T-cell (primary cell): ENCODE data around the gene RAI1. TPM values are rescaled to one million over a fixed set of nuclear protein-coding genes. Genes with fewer than 3 reads are reported as not detected.

Experiments
- ATAC-seq, 4 experiments: fragments of 200-7000 bp in 3 of 4; fragments of 150-1000 bp in 1 of 4; cut with Tn5 transposase; replicated peaks in 1 of 4; 1 replicate in 3 of 4; 2 replicates in 1 of 4; pipeline ENCODE4 v1.10.0; 2021; ENCODE audit warnings: moderate library complexity in 3 of 4, mild to moderate bottlenecking in 2 of 4, moderate number of reproducible peaks in 1 of 4
- CTCF ChIA-PET, 2 donors: fragments of 300-600 bp; sonication (Branson Sonifier 250); formaldehyde crosslinking; loops; one replicate each; lab custom pipeline; 2022; ENCODE audit warnings: antibody characterized with exemption in 2 of 2; lab: Charles Lee
- POLR2A ChIA-PET, 2 donors: fragments of 300-600 bp; sonication (Branson Sonifier 250); formaldehyde crosslinking; loops; one replicate each; lab custom pipeline; 2022; ENCODE audit warnings: antibody characterized with exemption in 2 of 2; lab: Charles Lee
- DNase-seq, 35 experiments: peaks; one replicate each; pipeline versions ENCODE4 v3.0.0 to v3.0.0-alpha.2; 2013 to 2023
- H3K27ac ChIP-seq: one replicate; pipeline ENCODE4 v1.5.1; 2013; ENCODE audit warnings: low read length
- H3K27me3 ChIP-seq, 2 experiments: replicated peaks in 1 of 2; 1 replicate in 1 of 2; 2 replicates in 1 of 2; pipeline versions ENCODE4 v1.6.1 to v1.7.0; 2013; ENCODE audit warnings: low read length in 1 of 2, mixed read lengths in 1 of 2; ENCODE audit not compliant: control insufficient read depth in 2 of 2, insufficient read depth in 2 of 2; ENCODE audit errors: extremely low read depth in 1 of 2
- H3K36me3 ChIP-seq, 2 donors: 1 replicate in 1 of 2; 2 replicates in 1 of 2; pipeline versions ENCODE4 v1.6.1 to v1.7.0; 2013; ENCODE audit warnings: low read length in 1 of 2; ENCODE audit not compliant: control insufficient read depth in 2 of 2, insufficient read depth in 1 of 2; ENCODE audit errors: extremely low read depth in 1 of 2
- H3K4me1 ChIP-seq, 2 experiments: 1 replicate in 1 of 2; 2 replicates in 1 of 2; pipeline versions ENCODE4 v1.6.1 to v1.7.0; 2013; ENCODE audit warnings: low read length in 2 of 2, mixed read lengths in 1 of 2; ENCODE audit not compliant: insufficient read depth in 2 of 2, control insufficient read depth in 1 of 2; ENCODE audit errors: extremely low read depth in 1 of 2
- H3K4me3 ChIP-seq, 2 donors: 1 replicate in 1 of 2; 2 replicates in 1 of 2; pipeline versions ENCODE4 v1.5.1 to v1.7.0; 2013; ENCODE audit warnings: mild to moderate bottlenecking in 2 of 2, low read length in 1 of 2, moderate library complexity in 1 of 2; ENCODE audit not compliant: control insufficient read depth in 1 of 2; ENCODE audit errors: extremely low read depth in 1 of 2
- H3K9me3 ChIP-seq: 2 replicates; pipeline ENCODE4 v1.7.0; 2013
- H3K27ac Mint-ChIP-seq, 2 donors: one replicate each; pipeline ENCODE4 v1.8.0; 2020 to 2021; ENCODE audit warnings: mild to moderate bottlenecking in 2 of 2, mixed read lengths in 2 of 2
- H3K27me3 Mint-ChIP-seq, 2 donors: one replicate each; pipeline ENCODE4 v1.8.0; 2021 to 2022; ENCODE audit warnings: mixed read lengths in 2 of 2
- H3K36me3 Mint-ChIP-seq: one replicate; pipeline ENCODE4 v1.8.0; 2021; ENCODE audit warnings: mixed read lengths
- H3K4me1 Mint-ChIP-seq, 3 donors: one replicate each; pipeline ENCODE4 v1.8.0; 2020 to 2022; ENCODE audit warnings: mixed read lengths in 3 of 3, mild to moderate bottlenecking in 1 of 3
- H3K4me3 Mint-ChIP-seq, 3 donors: one replicate each; pipeline ENCODE4 v1.8.0; 2020 to 2022; ENCODE audit warnings: mild to moderate bottlenecking in 3 of 3, mixed read lengths in 3 of 3, moderate library complexity in 3 of 3
- H3K9me3 Mint-ChIP-seq, 3 donors: one replicate each; pipeline ENCODE4 v1.8.0; 2020 to 2022; ENCODE audit warnings: mixed read lengths in 3 of 3
- WGBS: methylation state at CpG from one replicate; pipeline ENCODE4 v1.1.5; 2013; ENCODE audit warnings: missing lambda C conversion rate; ENCODE audit not compliant: insufficient coverage; 5-methylcytosine and 5-hydroxymethylcytosine counted together
- total RNA-seq, 35 experiments: library from RNA in 6 of 35; stranded (reverse) in 6 of 35; fragments of 120-200 nt in 1 of 35; gene quantifications; one replicate each; pipeline versions ENCODE4 v1.2.1 to v1.2.4 and lab custom pipeline; 2013 to 2026

The RAI1 gene
- total RNA-seq, 5 donors from 2014 or later (not counting 1 experiment from before 2014, with no cell fraction given): 20.1 to 31.2 (median 24.5) TPM

DNA sequence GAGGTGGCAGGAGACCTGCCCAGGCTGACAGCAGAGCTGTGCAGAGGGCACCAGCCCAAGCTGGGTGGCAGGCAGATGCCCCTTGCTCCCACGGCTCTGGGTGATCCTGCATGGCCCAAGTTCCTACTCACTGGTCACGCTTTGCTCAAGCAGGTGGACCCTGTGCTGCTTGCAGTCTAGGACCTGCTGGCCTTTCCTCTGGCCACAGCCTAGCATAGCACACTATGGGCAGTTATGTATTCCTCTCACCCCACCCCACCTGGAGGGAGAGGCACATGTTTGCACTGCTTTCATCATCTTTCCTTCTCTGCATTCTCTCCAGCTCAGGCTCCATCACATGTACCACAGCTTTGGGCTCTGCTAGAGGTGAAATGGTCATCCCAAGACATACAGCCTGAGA lies 175.1 kb downstream of the RAI1 start:
- no peaks in the 10 kb centered on the region for H3K9me3 Mint-ChIP-seq
- DNase-seq: no peak
- peaks cover 5% of the 10 kb centered on the region for H3K36me3 Mint-ChIP-seq
- no peak overlapping the region for H3K27ac Mint-ChIP-seq
- peaks cover 47 to 49% (median 48%) of the 10 kb centered on the region in 3 donors for H3K4me1 Mint-ChIP-seq
- H3K4me3 Mint-ChIP-seq: no peak overlapping the region
- peaks cover 16 to 47% of the 10 kb centered on the region in 2 experiments for H3K4me1 ChIP-seq
- CTCF ChIA-PET: interaction anchor here in 1 of 2 donors (0.5 kb wide), 1 partner anchor 22 kb away, joined by 3 read pairs; no protein-coding TSS in a partner anchor
- ATAC-seq: no peak
- H3K9me3 ChIP-seq: no peaks in the 10 kb centered on the region
- H3K4me3 ChIP-seq: no peak overlapping the region
- POLR2A ChIA-PET: interaction anchor here in 1 of 2 donors (0.6 kb wide), 1 partner anchor 14 kb away, joined by 3 read pairs; no protein-coding TSS in a partner anchor
- H3K27me3 ChIP-seq: no peaks in the 10 kb centered on the region
- H3K36me3 ChIP-seq: peaks cover 0 to 3% of the 10 kb centered on the region in 2 donors
- H3K27ac ChIP-seq: no peak overlapping the region
- 100% methylated on average over 2 of the region's 2 CpGs for WGBS
- H3K27me3 Mint-ChIP-seq: no peaks in the 10 kb centered on the region

GRCh38 chr17:17857496-17857895 lies 176.2 kb downstream of the RAI1 start:
- WGBS: 97% methylated on average over 3 of the region's 4 CpGs
- Histone ChIP-seq H3K9me3 (no peaks in the 10 kb centered on the region), H3K4me1 (peaks cover 14 to 37% of the 10 kb centered on the region in 2 experiments), H3K27ac (no peak overlapping the region), H3K27me3 (no peaks in the 10 kb centered on the region), H3K4me3 (no peak overlapping the region), H3K36me3 (peaks cover 0 to 3% of the 10 kb centered on the region in 2 donors)
- Mint-ChIP-seq H3K4me1 (peaks cover 40 to 47% (median 44%) of the 10 kb centered on the region in 3 donors), H3K4me3 (no peak overlapping the region), H3K9me3 (no peaks in the 10 kb centered on the region), H3K27me3 (no peaks in the 10 kb centered on the region), H3K36me3 (no peaks in the 10 kb centered on the region), H3K27ac (no peak overlapping the region)
- no peak for ATAC-seq
- CTCF ChIA-PET: no interaction called here
- POLR2A ChIA-PET: interaction anchor here in 1 of 2 donors (1.0 kb wide), 1 partner anchor 40 kb away, joined by 6 read pairs; no protein-coding TSS in a partner anchor
- no peak for DNase-seq

DNA sequence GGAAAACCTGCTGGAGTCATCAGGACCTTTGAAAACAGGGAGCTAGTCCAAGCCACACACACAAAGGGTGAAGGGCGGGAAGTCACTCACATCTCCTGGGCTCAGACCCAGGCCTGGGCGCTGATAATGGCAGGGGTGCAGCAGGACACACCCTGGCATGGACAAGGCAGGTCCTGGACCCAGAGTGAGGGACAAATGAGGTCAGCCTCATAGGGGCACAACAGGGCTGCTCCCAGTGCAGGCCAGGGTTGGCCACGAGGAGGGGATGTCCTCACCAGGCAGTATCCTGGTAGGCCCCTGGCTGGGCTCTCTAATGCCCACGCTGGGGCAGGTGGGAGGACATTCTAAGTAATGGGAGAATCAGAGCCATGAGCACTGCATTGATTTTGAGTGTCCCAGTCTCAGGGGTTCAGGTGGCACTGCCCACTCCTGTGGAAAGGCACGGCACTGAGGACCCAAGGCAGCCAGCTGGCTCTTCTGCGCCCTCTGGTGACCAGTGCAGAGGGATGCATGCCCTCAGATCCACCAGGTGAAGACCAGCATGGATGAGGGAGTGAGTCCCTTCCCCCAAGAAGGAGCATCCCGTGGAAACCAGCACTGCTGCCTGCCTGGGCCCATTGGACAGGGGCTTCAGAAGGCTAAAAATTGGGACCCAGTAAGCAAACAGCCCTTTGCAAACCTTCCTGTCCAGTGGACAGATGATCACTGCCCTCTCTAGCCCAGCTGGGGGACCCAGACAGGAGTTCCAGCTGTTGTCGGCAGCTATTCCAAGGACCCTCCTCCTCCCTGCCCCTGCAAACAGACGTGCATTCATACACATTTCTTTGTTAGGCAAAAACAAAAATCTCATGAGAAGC lies 178.9 kb downstream of the RAI1 start:
- peaks cover 27 to 38% of the 10 kb centered on the region in 2 experiments for H3K4me1 ChIP-seq
- DNase-seq (peak; percentile 35 to 85 (median 63)), ATAC-seq (peak; percentile 86 to 93 (median 90))
- no peak overlapping the region for H3K4me3 ChIP-seq
- H3K27ac Mint-ChIP-seq: no peak overlapping the region
- H3K27me3 Mint-ChIP-seq: no peaks in the 10 kb centered on the region
- ChIA-PET POLR2A (no interaction called here), CTCF (interaction anchor here (0.7 to 1.7 kb wide), 5 partner anchors 10 to 868 kb away, joined by 3 to 4 read pairs (median 3); no protein-coding TSS in a partner anchor)
- peaks cover 42 to 54% (median 50%) of the 10 kb centered on the region in 3 donors for H3K4me1 Mint-ChIP-seq
- 27% methylated on average over 6 of the region's 9 CpGs for WGBS
- no peak overlapping the region for H3K4me3 Mint-ChIP-seq
- no peaks in the 10 kb centered on the region for H3K36me3 Mint-ChIP-seq
- H3K27ac ChIP-seq: no peak overlapping the region
- no peaks in the 10 kb centered on the region for H3K9me3 Mint-ChIP-seq
- H3K36me3 ChIP-seq: no peaks in the 10 kb centered on the region
- H3K9me3 ChIP-seq: no peaks in the 10 kb centered on the region
- H3K27me3 ChIP-seq: no peaks in the 10 kb centered on the region

DNA sequence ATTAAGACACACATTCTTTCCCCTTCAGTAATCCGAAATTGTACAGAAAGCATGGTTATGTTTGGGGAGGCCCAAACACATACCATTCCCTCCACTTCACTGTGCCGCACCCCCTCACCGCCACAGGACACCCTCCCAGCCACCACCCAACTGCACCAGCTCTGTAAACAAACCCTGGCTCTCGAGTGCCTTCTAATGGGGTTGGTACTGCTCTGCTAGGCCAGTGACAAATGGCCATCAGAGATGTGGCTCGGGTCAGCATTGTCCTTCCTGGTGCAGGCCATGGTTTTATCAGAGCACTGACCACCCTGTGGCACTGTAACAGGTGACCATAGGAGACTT lies 179.5 kb downstream of the RAI1 start:
- H3K4me1 Mint-ChIP-seq: peaks cover 36 to 51% (median 44%) of the 10 kb centered on the region in 3 donors

More for the DNA sequence above, 179.5 kb downstream of the RAI1 start:
- no peaks in the 10 kb centered on the region for H3K36me3 Mint-ChIP-seq
- no peaks in the 10 kb centered on the region for H3K36me3 ChIP-seq
- ATAC-seq (no peak), DNase-seq (no peak)
- H3K27me3 ChIP-seq: no peaks in the 10 kb centered on the region
- H3K4me3 ChIP-seq: no peak overlapping the region
- CTCF ChIA-PET: interaction anchor here in 1 of 2 donors (1.0 to 1.7 kb wide), 2 partner anchors 11 to 48 kb away, joined by 3 to 4 read pairs; no protein-coding TSS in a partner anchor
- H3K27ac Mint-ChIP-seq: no peak overlapping the region
- H3K9me3 Mint-ChIP-seq: no peaks in the 10 kb centered on the region
- H3K27me3 Mint-ChIP-seq: no peaks in the 10 kb centered on the region
- no peak overlapping the region for H3K4me3 Mint-ChIP-seq
- H3K27ac ChIP-seq: no peak overlapping the region
- H3K4me1 ChIP-seq: peaks cover 27 to 34% of the 10 kb centered on the region in 2 experiments
- WGBS: 92% methylated on average over 1 of the region's 5 CpGs
- no peaks in the 10 kb centered on the region for H3K9me3 ChIP-seq
- POLR2A ChIA-PET: no interaction called here

Other genes starting within 250 kb of the RAI1 start
- gene MED9, start 204.5 kb upstream of the RAI1 start, total RNA-seq: 10 to 100 TPM; 16.6 to 20.3 (median 19.1) TPM
- 1 to 10 TPM in 4 of 5 donors, under 1 TPM in 1; 0.70 to 2.9 (median 2.0) TPM for gene RASD1, start 185.1 kb upstream of the RAI1 start, total RNA-seq
- 10 to 100 TPM; 13.3 to 25.8 (median 14.6) TPM for gene PEMT, start 89.8 kb upstream of the RAI1 start, total RNA-seq
- gene SREBF1, start 155.5 kb downstream of the RAI1 start, total RNA-seq: 100 to 1,000 TPM in 2 of 5 donors, 10 to 100 TPM in 3; 24.6 to 279 (median 38.9) TPM